OCI-LY1 (cell line): Measurements from ENCODE around the gene LMOD1.

Source experiments
- H2AFZ ChIP-seq: fragments of 200-600 bp; sonication (generic), shearing (Covaris generic); 2 replicates; pipeline ENCODE4 v1.6.0; 2014; ENCODE audit warnings: antibody characterized with exemption, mild to moderate bottlenecking, low read length
- H3F3A ChIP-seq: fragments of 200-600 bp; sonication (generic), shearing (Covaris generic); 2 replicates; pipeline ENCODE4 v1.6.0; 2014; ENCODE audit warnings: mild to moderate bottlenecking, antibody characterized with exemption, low read length, moderate library complexity; ENCODE audit not compliant: insufficient read depth
- H3K27ac ChIP-seq: fragments of 200-600 bp; sonication (generic); 2 replicates; pipeline ENCODE4 v1.5.1; 2014; ENCODE audit warnings: low read length, mixed run types, mild to moderate bottlenecking, low read depth; ENCODE audit not compliant: poor library complexity, severe bottlenecking
- H3K27me3 ChIP-seq: fragments of 200-600 bp; sonication (generic); 2 replicates; pipeline ENCODE4 v1.6.0; 2014; ENCODE audit warnings: antibody characterized with exemption, mild to moderate bottlenecking, low read length, moderate library complexity; ENCODE audit not compliant: insufficient read depth
- H3K36me3 ChIP-seq: fragments of 200-600 bp; sonication (generic); 2 replicates; pipeline ENCODE4 v1.6.1; 2014; ENCODE audit warnings: mild to moderate bottlenecking, antibody characterized with exemption, low read length, moderate library complexity, mixed read lengths; ENCODE audit not compliant: insufficient read depth
- H3K4me1 ChIP-seq: fragments of 200-600 bp; sonication (generic); 2 replicates; pipeline ENCODE4 v1.5.1; 2014; ENCODE audit warnings: mild to moderate bottlenecking, low read length, moderate library complexity; ENCODE audit not compliant: insufficient read depth, severe bottlenecking
- H3K4me2 ChIP-seq: fragments of 200-600 bp; sonication (generic), shearing (Covaris generic); 2 replicates; pipeline ENCODE4 v1.6.1; 2014; ENCODE audit warnings: low read length
- H3K4me3 ChIP-seq: fragments of 200-600 bp; sonication (generic); 2 replicates; pipeline ENCODE4 v1.5.1; 2014; ENCODE audit warnings: low read length, low read depth, mild to moderate bottlenecking, mixed read lengths; ENCODE audit not compliant: poor library complexity, severe bottlenecking
- H3K79me2 ChIP-seq: fragments of 200-600 bp; shearing (Covaris generic); 2 replicates; pipeline ENCODE4 v1.6.1; 2016; ENCODE audit warnings: mixed run types, low read length, mixed read lengths; ENCODE audit not compliant: insufficient read depth
- H3K9ac ChIP-seq: fragments of 200-600 bp; sonication (generic), shearing (Covaris generic); 2 replicates; pipeline ENCODE4 v1.6.1; 2014; ENCODE audit warnings: mild to moderate bottlenecking, low read length, mixed read lengths
- H3K9me2 ChIP-seq: fragments of 200-600 bp; sonication (generic), shearing (Covaris generic); 2 replicates; pipeline ENCODE4 v1.6.1; 2014; ENCODE audit warnings: low read depth, mild to moderate bottlenecking, low read length, mixed read lengths
- H3K9me3 ChIP-seq: fragments of 200-600 bp; shearing (Covaris generic); 2 replicates; pipeline ENCODE4 v1.6.1; 2014; ENCODE audit warnings: low read length, mixed read lengths
- H4K20me1 ChIP-seq: fragments of 200-600 bp; sonication (generic), shearing (Covaris generic); 2 replicates; pipeline ENCODE4 v1.6.0; 2016; ENCODE audit warnings: mild to moderate bottlenecking, low read length; ENCODE audit not compliant: insufficient read depth
- CTCF ChIP-seq: fragments of 200-600 bp; sonication (generic), shearing (Covaris generic); IDR thresholded peaks from 2 replicates; pipeline ENCODE4 v1.5.1; 2017; ENCODE audit warnings: mild to moderate bottlenecking, antibody characterized with exemption, low read length, moderate library complexity, mixed read lengths
- EZH2 ChIP-seq: fragments of 200-600 bp; sonication (generic), shearing (Covaris generic); IDR thresholded peaks from 2 replicates; pipeline ENCODE4 v1.8.0; 2017; ENCODE audit warnings: borderline replicate concordance, mixed run types, mild to moderate bottlenecking, antibody characterized with exemption, low read length, moderate library complexity, mixed read lengths

LMOD1 gene

GRCh38 chr1:201892211-201892610 lies 54.1 kb downstream of the LMOD1 start:
- Histone ChIP-seq H3F3A (no peaks in the 10 kb centered on the region), H3K27me3 (no peaks in the 10 kb centered on the region; the same call in none of the 2 replicates), H4K20me1 (no peaks in the 10 kb centered on the region), H3K9ac (no peak overlapping the region), H3K9me3 (no peaks in the 10 kb centered on the region), H2AFZ (no peak overlapping the region), H3K9me2 (no peaks in the 10 kb centered on the region), H3K4me1 (no peaks in the 10 kb centered on the region), H3K36me3 (no peaks in the 10 kb centered on the region), H3K4me3 (no peak overlapping the region), H3K4me2 (no peak overlapping the region), H3K27ac (no peak overlapping the region), H3K79me2 (no peaks in the 10 kb centered on the region)
- TF ChIP-seq CTCF (no peak), EZH2 (no peak)

GRCh38 chr1:201891451-201892045 lies 54.8 kb downstream of the LMOD1 start:
- H3K27ac ChIP-seq = no peak overlapping the region
- H3K9me2 ChIP-seq = no peaks in the 10 kb centered on the region
- H3K27me3 ChIP-seq = no peaks in the 10 kb centered on the region; the same call in none of the 2 replicates
- H2AFZ ChIP-seq = no peak overlapping the region
- no peaks in the 10 kb centered on the region for H3K79me2 ChIP-seq
- H3K4me3 ChIP-seq = no peak overlapping the region
- H3K4me1 ChIP-seq = no peaks in the 10 kb centered on the region
- TF ChIP-seq EZH2 = no peak
- TF ChIP-seq CTCF = no peak
- no peaks in the 10 kb centered on the region for H3K9me3 ChIP-seq
- no peaks in the 10 kb centered on the region for H3K36me3 ChIP-seq
- H4K20me1 ChIP-seq = no peaks in the 10 kb centered on the region
- H3K4me2 ChIP-seq = no peak overlapping the region
- no peak overlapping the region for H3K9ac ChIP-seq
- H3F3A ChIP-seq = no peaks in the 10 kb centered on the region

GRCh38 chr1:201890806-201891450 lies 55.4 kb downstream of the LMOD1 start:
- Histone ChIP-seq H3K27ac (no peak overlapping the region), H3K4me2 (no peak overlapping the region), H3K9ac (no peak overlapping the region), H3F3A (no peaks in the 10 kb centered on the region), H3K9me3 (no peaks in the 10 kb centered on the region), H3K4me1 (no peaks in the 10 kb centered on the region), H4K20me1 (no peaks in the 10 kb centered on the region), H3K27me3 (no peaks in the 10 kb centered on the region; the same call in none of the 2 replicates), H3K36me3 (no peaks in the 10 kb centered on the region), H3K9me2 (no peaks in the 10 kb centered on the region), H3K4me3 (no peak overlapping the region), H3K79me2 (no peaks in the 10 kb centered on the region), H2AFZ (no peak overlapping the region)
- TF ChIP-seq EZH2 (no peak), CTCF (no peak)
